Measurements from ENCODE around the gene REP15. TPM values are rescaled to one million over a fixed set of nuclear protein-coding genes. Genes with fewer than 3 reads are reported as not detected.
A peak's percentile ranks its signal among the peaks of the same experiment; 100 is the strongest.

The REP15 gene
- total RNA-seq, 1 experiment from 2014 or later, result 0.86 TPM

GRCh38 chr12:27733052-27733656 is 36.9 kb downstream of the REP15 start:
- H3K4me1 ChIP-seq (ENCODE audit: control insufficient read depth in 1 of 2, insufficient read depth in 2 of 2, low read length in 2 of 2), result no peaks in the 10 kb centered on the region
- ChIA-PET CTCF (interaction anchor here (0.6 to 2.5 kb wide), 19 partner anchors 9 to 1269 kb away, joined by 3 to 25 read pairs (median 3); no protein-coding TSS in a partner anchor), POLR2A (interaction anchor here (0.5 kb wide), 1 partner anchor 59 kb away, joined by 3 read pairs; no protein-coding TSS in a partner anchor), RAD21 (ENCODE audit: low non-redundant PET in 1 of 2, low total read pairs in 2 of 2, uncharacterized antibody in 2 of 2, unreplicated experiment in 2 of 2) (interaction anchor here (0.8 to 1.5 kb wide), 3 partner anchors 88 to 208 kb away, joined by 4 read pairs; no protein-coding TSS in a partner anchor)
- no peak overlapping the region for H3K9ac ChIP-seq (ENCODE audit: low read length)
- no peak overlapping the region for H3K4me3 ChIP-seq (replicated peaks in 1 of 2; ENCODE audit: low read depth in 1 of 2, low read length in 2 of 2)
- TF ChIP-seq MAX (IDR thresholded peaks at IDR 0.05) (peak; percentile 21; the same call in 1 of the 2 replicates), CTCF (IDR thresholded peaks at IDR 0.05 in 2 of 3, conservative IDR thresholded peaks at IDR 0.05 in 1 of 3; ENCODE audit: borderline replicate concordance in 1 of 3, insufficient read depth in 1 of 3, low read depth in 2 of 3, low read length in 2 of 3) (peak; percentile 81 to 92 (median 81)), EGR1 (IDR thresholded peaks at IDR 0.05; ENCODE audit: low read depth) (no peak), YY1 (IDR thresholded peaks at IDR 0.05; ENCODE audit: extremely low read depth, insufficient replicate concordance, low read depth, low read length) (no peak), RAD21 (IDR thresholded peaks at IDR 0.05; ENCODE audit: low read depth) (peak; percentile 88)
- BruUV-seq (replicated peaks), result no TSS peak
- H3K4me2 ChIP-seq (ENCODE audit: low read length), result no peak overlapping the region
- no peak overlapping the region for H2AFZ ChIP-seq (ENCODE audit: low read depth, low read length, poor library complexity, severe bottlenecking)
- no peak overlapping the region for H3K27ac ChIP-seq (ENCODE audit: low read depth, low read length)
- H3K36me3 ChIP-seq (ENCODE audit: control insufficient read depth in 1 of 2, insufficient read depth in 2 of 2, low read length in 2 of 2), result peaks cover 15 to 25% of the 10 kb centered on the region in 2 experiments; a peak in 3 of 4 replicates
- no peaks in the 10 kb centered on the region for H3K9me3 ChIP-seq (ENCODE audit: control insufficient read depth in 1 of 2, insufficient read depth in 1 of 2, low read depth in 1 of 2, low read length in 2 of 2)
- intact Hi-C loops (cut with micrococcal nuclease), result loop anchor here (1.0 to 2.0 kb wide), 6 partner anchors 88 to 1266 kb away; no protein-coding TSS in a partner anchor
- no peaks in the 10 kb centered on the region; the same call in 1 of the 2 replicates for H3K9me2 ChIP-seq (ENCODE audit: insufficient read depth)
- peak; percentile 77 for ATAC-seq
- H4K20me1 ChIP-seq (ENCODE audit: insufficient read depth), result peaks cover 12% of the 10 kb centered on the region; the same call in 1 of the 2 replicates
- no peaks in the 10 kb centered on the region for H3K27me3 ChIP-seq (ENCODE audit: insufficient read depth, low read length)
- DNase-seq (ENCODE audit: low read depth, low spot score), result no peak
- peaks cover 19% of the 10 kb centered on the region for H3K79me2 ChIP-seq (ENCODE audit: insufficient read depth, low read length)

All from HCT116 (cell line).